HG03342 (cell line): ENCODE results near the gene USP32.
A peak's percentile ranks its signal among the peaks of the same experiment; 100 is the strongest.

Source experiments
- ATAC-seq: cut with Tn5 transposase; IDR thresholded peaks from one replicate; pipeline ENCODE4 v1.9.1; 2021; ENCODE audit warnings: mild to moderate bottlenecking, moderate library complexity; ENCODE audit not compliant: unreplicated experiment

USP32 gene

GRCh38 chr17:60305141-60305540, 86.8 kb downstream of the USP32 start:
- peak; percentile 93 for ATAC-seq

DNA sequence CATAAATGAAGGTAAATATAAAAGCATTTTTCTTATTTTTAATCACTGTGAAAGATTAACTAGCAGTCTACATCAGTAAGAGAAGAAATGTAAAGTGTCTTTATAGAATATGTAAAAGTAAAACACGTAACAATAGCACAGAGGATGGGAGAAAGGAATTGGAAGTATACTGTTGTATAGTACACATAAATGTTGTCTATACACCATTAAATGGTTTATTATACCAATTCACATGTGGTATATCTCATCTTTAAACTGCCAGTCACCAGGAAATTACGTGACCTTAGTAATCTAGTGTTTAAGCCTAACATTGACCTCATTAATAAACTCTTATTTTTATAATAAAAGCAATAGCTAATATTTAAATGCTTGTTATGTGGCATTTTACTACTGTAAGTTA, 87.4 kb downstream of the USP32 start:
- ATAC-seq = no peak

GRCh38 chr17:60303406-60304099, 88.4 kb downstream of the USP32 start:
- no peak for ATAC-seq

DNA sequence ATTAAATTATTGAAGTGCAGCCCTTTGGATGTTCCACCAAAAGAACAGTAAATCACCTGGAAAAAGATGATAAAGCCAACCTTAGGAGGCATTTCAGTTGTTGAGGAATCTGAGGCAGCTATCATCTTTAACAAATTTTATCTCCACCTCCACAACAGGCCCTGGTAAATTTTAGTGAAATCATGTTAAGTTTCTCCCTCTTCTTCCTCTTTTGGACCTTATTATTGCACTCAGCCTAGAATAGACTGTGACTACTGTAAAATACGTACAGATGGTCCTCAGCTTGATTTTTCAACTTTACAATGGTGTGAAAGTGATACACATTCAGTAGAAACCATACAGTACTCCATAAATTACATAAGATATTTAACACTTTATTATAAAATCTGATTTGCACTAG, 90.3 kb downstream of the USP32 start:
- ATAC-seq = no peak

GRCh38 chr17:60300949-60301348, 91.0 kb downstream of the USP32 start:
- no peak for ATAC-seq

- ATAC-seq = no peak
These were observed 91.9 kb downstream of the USP32 start for GRCh38 chr17:60300011-60300410.

- ATAC-seq = no peak
These were observed 94.1 kb downstream of the USP32 start for GRCh38 chr17:60297760-60298401.

- ATAC-seq = no peak
These were observed 95.8 kb downstream of the USP32 start for GRCh38 chr17:60296177-60296576.

DNA sequence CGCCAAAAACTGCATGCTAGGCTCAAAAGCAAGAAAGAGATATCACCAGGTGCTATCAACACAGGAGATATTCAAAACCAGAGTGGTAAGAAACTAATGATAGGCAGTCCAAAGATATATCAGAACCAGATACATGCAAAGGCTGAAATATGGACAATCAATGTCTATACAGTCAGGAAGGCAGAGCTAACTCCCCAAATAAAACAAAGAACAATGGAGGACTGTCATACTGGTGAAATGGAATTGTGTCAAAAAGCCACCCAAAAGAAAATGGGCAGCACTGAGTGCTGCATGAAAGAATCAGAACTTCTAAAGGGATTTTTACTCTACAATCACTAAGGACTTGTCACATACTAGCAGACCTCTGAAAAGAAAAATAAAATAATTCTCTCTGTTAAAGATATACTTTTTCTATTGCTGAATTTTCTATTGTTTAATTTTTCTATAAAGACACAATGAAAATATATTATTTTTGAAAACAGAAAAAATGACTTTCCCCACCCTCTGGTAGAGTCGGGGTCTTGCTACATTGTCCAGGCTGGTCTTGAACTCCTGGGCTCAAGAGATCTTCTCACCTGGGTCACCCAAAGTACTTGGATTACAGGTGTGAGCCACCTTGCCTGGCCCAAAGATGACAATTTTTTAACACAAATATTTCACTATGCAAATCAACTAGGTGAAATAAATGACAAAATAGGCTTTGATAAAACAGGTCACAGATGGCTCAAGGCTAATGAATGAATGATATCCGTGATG, 98.2 kb downstream of the USP32 start:
- no peak for ATAC-seq

- no peak for ATAC-seq
These were observed 99.2 kb downstream of the USP32 start for GRCh38 chr17:60292697-60293096.

GRCh38 chr17:60284709-60285108, 107.2 kb downstream of the USP32 start:
- no peak for ATAC-seq

DNA sequence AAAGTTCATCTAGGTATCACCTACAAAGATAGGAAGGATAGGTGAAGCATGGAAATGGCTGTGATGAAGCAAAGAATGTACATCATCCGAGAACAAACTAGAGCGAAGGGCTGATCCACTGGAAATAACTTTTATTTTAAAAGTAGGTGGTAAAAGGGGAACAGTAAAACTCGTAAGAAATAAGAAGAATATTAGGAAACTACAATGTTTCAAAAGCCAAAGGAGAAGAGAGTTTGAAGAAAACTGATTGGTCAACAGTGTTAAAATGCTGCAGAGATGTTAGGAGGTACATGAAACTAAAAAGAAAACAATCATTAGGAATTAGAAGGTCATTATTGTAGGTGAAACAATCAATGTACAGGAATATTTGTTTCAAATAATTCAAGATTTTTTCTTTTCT, 108.1 kb downstream of the USP32 start:
- ATAC-seq = no peak

DNA sequence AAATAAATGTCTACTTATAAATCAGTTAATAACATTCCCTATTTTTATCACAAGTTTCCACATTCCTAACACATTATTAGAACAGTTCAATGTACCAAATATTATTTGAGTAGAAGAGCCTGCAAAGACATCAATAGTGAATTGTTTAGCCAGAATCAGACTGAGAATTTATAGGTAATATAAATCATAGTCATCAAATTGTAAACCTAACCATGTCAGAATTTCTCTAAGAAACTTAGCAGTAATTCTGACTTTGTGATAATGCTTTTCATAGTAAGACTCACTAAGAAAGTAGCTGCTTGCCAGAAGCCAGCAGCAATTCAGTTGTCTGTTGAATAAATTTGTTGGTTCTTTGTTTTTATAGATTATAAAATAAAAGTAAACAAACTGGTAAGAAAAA, 111.3 kb downstream of the USP32 start:
- no peak for ATAC-seq

GRCh38 chr17:60278237-60278636, 113.7 kb downstream of the USP32 start:
- ATAC-seq = no peak

GRCh38 chr17:60277258-60277657, 114.7 kb downstream of the USP32 start:
- no peak for ATAC-seq

GRCh38 chr17:60269417-60269816, 122.5 kb downstream of the USP32 start:
- ATAC-seq = no peak

- ATAC-seq = no peak
These were observed 131.4 kb downstream of the USP32 start for GRCh38 chr17:60260540-60260939.

- ATAC-seq = no peak
These were observed 133.6 kb downstream of the USP32 start for GRCh38 chr17:60258313-60258712.

- no peak for ATAC-seq
These were observed 135.8 kb downstream of the USP32 start for GRCh38 chr17:60256174-60256573.

DNA sequence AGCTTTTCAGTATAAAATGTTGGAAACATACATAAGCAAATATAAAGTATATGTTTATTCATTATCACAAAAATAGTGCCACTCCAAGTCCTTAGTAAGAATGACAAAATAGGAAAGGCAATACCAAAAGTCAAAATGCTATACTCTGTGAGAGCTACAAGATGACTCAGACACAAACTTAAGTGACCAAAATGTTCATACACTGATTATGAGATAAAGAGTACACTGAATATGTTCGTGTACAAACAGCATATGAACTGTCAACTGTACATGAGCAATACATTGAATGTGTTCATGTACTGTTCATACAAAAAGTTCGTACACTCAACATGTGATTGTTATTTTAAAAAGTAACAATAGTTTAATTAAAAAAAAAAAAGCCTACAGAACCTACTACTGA, 138.9 kb downstream of the USP32 start:
- ATAC-seq = no peak

- no peak for ATAC-seq
These were observed 139.5 kb downstream of the USP32 start for GRCh38 chr17:60252459-60252858.

- no peak for ATAC-seq
These were observed 142.6 kb downstream of the USP32 start for GRCh38 chr17:60249290-60249826.
